Stimulated activated CD4-positive, alpha-beta T cell treated with anti-CD3 and anti-CD28 coated beads, Interleukin-15, amount 100 ng/mL, for 24 hours (primary cell): ENCODE data around the gene DCHS2.

Experiments used
- DNase-seq: peaks from one replicate; pipeline ENCODE4 v3.0.0-alpha.2; 2020

DCHS2 gene

DNA sequence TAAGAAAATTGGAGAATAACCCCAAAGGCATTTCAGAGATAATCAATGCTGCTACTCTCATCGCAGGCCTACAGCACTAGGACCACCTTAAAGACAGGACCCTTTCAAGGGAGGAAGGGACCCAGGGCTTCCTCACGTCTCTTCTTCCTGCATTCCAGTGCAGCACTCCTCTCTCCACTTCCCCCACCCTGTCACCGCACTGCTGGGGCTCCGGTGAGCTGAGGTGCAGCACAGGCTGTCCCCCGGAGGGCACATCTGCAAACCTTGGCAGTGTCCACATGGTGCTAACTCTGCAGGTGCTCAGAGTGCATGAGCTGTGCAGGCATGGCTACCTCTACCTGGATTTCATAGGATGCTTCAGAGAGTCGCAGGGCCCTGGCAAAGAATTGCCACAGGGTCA, 305.6 kb downstream of the DCHS2 start:
- no peak for DNase-seq

DNA sequence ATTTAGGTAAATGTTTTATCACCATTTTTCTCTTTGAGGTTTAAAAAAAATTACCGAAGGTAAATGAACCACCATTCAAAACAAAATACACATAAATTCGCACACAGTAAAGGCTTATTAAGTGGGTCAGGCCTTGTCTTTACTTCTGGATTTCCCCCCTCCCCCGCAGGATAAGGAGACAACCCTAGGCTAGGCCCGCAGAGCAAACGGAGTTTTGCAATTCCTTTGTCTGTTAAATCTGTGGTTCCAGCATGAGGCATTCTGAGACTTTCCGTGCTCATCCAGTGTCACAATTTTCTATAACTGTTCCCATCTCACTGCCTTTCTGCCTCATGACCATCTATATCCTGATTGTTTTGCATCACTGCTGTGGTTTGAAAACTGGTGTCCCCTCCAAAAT, 307.4 kb downstream of the DCHS2 start:
- DNase-seq, result no peak

DNA sequence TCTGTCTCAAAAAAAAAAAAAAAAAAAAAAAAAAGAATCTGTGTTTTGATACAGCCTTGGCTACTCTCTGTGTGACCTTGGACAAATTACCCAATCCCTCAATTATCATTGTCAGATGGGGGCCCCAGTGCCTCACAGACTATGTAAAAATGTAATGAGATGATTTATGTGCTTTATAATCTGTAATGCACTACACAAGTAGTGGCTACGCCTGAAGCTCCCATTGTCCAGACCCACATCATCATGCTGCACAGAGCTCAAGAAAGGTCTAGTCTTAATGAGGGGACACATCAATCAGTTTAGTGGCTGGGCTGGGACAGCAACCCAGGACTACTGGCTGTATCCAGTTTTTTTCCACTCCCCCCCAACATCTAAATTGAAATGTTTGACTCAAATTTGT, 308.3 kb downstream of the DCHS2 start:
- DNase-seq, result no peak
